HL-60/S4 (cell line): ENCODE data around the gene CEP120.
"Not testable (repeated sequence)": the region's sequence is repeated elsewhere in the genome, so short reads cannot be mapped to it uniquely, and the experiment has no call there.

ENCODE experiments used
- in situ Hi-C: fragments of 300-500 bp; cut with MboI; formaldehyde crosslinking; loops from 2 replicates; pipeline ENCODE4 v1.14.3; 2022; ENCODE audit warnings: low sequenced_read_pairs

CEP120 gene

GRCh38 chr5:123391009-123391408, 32.2 kb downstream of the CEP120 start:
- in situ Hi-C loops, result no loop called here

DNA sequence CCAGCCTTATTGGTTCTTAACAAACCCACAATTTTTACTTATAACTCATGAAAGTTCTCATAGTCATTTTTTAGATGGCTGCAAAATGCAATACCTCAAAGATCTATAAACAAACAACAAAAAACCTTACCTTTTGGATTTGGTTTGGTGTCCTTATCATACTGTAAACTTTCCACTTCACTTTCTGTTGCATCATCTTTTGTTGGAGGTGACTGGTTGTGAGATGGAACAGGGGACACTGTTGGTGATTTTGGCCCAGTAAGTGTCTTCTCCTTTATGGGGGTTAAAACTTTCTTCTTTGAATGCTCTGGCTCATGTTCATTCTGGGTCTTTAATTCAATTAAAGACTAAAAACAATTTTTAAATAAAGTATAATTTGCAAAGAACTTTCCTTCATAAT, 33.4 kb downstream of the CEP120 start:
- in situ Hi-C loops, result no loop called here

DNA sequence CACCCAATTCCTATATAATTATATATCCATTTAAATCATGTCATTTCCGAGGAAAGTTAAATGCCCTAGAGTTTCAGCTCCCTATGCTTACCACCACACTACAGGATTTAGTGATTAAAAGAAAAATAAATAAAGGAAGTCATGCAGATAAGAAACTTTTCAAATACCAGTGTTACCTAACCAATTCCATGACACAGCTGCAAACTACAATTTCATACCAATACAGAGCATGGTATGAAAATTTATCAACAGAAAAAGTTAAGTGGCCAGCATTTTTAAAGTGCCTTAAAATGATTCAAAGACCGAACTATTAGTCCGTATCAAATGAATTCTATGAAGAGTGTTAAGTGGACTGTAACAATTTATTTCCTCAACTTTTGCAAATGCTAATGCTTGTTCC, 35.9 kb downstream of the CEP120 start:
- in situ Hi-C loops, result no loop called here

DNA sequence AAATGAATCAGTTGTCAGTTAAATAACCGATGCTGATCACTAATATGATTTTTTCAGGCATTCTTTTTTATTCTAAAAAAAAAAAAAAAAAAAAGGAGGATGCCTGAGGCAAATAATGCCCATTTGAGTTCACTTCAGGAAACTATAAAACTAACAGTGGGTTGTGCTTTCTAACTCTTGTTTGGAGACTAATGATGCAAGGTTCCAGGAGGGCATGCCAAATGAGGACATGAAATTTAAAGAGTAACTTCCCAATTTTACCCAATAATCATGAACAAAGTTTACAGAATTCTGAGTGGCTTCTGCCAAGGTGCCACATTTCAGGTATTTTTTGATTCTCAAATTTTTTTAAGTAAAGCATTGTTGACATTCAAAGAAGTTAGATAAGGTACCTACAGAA, 41.0 kb downstream of the CEP120 start:
- in situ Hi-C loops, result no loop called here

DNA sequence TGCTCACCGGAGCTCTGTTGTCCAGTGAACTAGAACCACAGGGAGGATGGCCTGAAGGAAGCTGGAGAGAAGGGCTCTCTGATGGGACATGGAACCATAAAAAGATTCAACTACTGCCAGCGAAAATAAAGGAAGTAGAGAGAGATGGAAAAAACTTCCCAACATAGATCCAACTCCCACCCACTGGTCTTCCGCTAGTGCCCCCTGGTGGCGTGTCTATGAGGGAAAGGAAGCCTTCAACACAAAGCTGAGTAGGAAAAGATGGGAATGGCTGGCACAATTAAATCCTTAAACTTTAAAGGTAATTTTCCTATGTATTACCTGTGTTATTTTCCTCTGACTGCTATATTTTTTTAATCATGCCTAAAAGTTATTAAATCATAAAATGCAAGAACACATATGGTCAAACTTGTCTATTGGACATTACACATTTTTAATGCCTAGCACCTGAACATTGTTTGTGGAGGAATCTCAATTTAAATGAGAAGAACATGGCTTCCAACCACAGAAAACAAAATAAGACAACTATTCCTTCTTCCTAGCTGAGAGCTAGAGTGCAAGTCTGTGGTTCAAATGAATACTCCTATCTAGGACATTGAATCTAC, 51.5 kb downstream of the CEP120 start:
- in situ Hi-C loops, result no loop called here

DNA sequence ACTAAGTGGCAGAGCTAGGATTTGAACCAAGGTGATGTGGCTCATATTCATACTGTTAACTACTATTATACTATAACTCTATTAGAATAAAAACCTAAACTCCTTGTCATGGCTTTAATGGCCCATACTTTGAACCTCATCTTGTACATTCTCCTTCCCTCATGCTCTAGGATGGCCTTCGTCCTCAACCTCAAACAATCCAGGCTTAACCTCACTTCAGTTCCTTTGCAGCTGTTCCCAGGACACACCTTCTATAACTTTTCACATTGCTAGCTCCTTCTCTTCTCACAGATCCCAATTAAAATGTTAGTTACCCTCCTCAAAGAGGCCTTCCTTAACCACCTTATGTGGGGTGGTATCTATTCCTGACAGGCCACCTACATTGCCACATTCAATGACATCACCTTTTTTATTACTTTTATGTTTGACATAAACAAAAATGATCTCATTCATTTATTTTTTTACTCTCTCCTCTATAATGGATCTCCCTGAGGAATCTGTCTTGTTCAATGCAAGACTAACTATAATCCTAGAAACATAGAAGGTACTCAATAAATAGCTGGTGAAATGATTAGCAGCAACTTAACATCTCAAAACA, 53.7 kb downstream of the CEP120 start:
- in situ Hi-C loops, result no loop called here

DNA sequence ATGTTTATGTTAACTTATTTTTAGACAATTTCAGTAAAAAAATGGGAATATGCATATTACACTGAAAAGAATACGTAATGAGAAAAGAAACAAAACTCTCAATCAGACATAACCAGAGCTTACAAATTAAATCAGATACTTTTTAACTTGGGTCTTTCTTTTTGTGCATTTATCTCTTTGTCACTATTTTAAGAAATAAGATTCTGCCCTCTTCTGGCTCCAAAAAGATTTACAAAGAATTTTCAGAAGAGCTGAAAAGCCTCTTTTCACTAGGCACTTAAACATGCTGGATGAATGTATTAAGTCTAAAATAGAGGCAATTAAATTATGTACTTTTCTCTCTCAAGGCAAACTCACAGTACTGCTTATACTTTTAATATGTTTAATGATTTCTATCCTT, 55.5 kb downstream of the CEP120 start:
- in situ Hi-C loops, result no loop called here

- in situ Hi-C loops, result no loop called here
Measured at GRCh38 chr5:123365156-123365555, 58.0 kb downstream of the CEP120 start.

- in situ Hi-C loops, result no loop called here
Measured at GRCh38 chr5:123364441-123365155, 58.6 kb downstream of the CEP120 start.

DNA sequence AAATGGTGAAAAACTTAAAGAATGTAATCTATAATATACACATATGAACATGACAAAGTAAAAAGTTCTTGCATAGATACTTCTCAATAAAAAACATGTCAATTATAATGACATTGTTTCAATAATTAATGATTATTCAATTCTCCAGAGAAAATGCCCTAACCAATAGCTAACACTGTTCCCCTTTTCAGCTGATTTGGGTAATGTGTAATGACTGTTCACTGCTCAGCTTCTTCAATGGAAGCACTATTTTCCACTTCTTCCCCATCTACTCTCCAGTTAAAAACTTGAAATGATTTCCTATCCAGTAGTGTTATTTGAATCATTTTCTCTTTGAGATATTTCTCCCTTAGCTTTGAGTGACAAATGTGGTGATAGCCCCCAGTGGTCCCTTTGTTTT, 62.3 kb downstream of the CEP120 start:
- in situ Hi-C loops, result no loop called here

- in situ Hi-C loops, result no loop called here
Measured at GRCh38 chr5:123360201-123360571, 63.0 kb downstream of the CEP120 start.

- in situ Hi-C loops, result no loop called here
Measured at GRCh38 chr5:123359454-123360200, 63.6 kb downstream of the CEP120 start.

DNA sequence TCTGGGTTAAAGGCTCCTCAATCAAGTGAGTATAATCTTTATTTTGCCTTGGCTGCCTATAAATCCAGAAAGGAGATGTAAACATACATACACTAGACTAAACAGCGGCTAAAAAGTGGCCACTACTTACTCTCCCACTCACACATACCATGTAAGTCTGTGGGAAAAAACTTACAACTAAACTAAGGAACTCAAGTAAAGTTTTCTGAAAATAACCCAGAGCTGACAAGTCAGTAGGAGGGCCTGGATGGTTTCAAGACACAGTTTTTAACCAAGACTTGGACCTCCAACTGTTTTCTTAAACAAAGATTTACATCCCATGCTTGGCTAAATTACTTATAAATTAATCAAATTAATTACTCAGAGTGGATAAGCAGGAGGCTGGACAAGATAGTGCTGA, 64.5 kb downstream of the CEP120 start:
- in situ Hi-C loops, result no loop called here

GRCh38 chr5:123358304-123358703, 64.9 kb downstream of the CEP120 start:
- in situ Hi-C loops, result no loop called here

DNA sequence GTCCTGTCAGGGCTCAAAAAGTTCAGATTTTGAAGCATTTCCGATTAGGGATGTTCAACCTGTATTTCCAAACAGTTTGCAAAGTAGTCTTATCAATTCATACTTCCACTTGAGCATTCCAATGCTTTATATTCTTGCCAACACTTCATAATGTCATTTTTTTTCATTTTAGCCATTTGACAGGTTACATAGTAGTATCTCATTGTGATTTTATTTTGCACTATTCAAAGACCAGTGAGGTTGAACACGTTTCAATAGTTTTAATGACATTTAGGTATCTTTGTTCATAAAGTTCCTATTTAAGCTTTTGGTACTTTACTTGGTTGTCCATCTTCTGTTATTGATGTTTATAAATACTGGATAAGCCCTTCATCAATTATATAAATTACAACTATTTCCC, 71.4 kb downstream of the CEP120 start:
- in situ Hi-C loops, result no loop called here

GRCh38 chr5:123351240-123351639, 72.0 kb downstream of the CEP120 start:
- in situ Hi-C loops, result no loop called here

DNA sequence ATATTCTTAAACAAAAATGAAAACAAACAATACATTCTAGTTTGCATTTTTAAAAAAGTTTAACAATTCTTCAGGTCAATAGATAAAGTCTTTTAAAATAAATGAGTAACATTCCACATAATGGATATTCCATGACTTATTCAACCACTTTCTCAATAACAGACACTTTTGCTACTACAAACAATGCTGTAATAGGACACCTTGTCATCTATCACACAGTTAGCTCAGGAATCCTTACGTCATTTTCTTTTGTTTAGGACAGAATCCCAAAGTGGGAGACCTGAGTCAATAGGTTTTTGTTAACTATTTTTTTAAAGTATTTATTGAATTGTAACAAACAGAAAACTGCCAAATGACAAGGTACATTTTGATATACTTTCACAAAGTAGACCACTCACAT, 72.5 kb downstream of the CEP120 start:
- in situ Hi-C loops, result no loop called here

GRCh38 chr5:123344816-123345426, 78.3 kb downstream of the CEP120 start:
- in situ Hi-C loops, result no loop called here

DNA sequence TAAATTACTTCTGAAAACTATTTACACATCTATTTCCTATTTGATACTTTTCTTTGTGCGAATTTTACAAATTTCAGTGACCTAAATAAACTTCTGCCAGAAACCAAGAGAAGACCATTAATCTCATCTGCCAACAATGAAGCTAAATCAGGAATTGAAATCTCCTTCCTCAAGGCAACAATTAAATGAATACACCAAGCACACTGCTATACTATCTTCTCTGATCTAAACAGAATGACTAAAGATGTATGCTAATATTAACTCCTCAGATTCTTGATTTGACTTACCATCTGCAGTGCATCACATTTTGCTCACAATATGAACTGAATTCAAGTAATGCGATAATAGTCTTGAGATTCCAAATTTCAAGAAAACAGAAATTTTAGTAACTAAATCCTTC, 82.3 kb downstream of the CEP120 start:
- in situ Hi-C loops, result no loop called here

DNA sequence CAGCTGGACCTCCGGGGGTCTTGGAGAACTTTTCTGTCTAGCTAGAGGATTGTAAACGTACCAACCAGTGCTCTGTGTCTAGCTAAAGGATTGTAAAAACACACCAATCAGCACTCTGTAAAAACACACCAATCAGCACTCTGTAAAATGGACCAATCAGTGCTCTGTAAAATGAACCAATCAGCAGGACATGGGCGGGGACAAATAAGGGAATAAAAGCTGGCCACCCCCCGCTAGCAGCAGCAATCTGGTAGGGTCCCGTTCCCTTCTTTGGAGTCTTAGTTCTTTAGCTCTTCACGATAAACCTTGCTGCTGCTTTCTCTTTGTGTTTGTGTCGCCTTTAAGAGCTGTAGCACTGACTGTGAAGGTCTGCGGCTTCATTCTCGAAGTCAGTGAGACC, 114.8 kb downstream of the CEP120 start:
- in situ Hi-C loops, result not testable (repeated sequence)

DNA sequence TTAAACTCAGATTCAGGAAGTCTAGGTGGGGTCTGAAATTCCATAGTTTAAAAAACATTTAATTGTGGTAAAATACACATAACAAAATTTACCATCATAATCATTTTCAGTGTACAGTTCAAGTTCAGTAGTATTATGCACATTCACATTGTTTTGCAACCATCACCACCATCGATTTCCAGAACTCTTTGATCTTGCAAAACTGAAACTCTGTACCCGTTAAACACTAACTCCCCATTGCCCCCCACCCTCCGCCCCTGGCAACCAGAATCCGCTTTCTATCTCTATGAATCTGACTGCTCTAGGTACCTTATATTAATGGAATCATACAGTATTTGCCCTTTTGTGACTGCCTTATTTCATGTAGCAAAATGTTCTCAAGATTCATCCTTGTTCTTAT, 117.5 kb downstream of the CEP120 start:
- in situ Hi-C loops, result no loop called here
